ENCODE data around the gene PRKCQ.

Gene PRKCQ

GRCh38 chr10:6431186-6431585, 148.9 kb downstream of the PRKCQ start:
- DNase-seq: no peak

GRCh38 chr10:6430423-6430980, 149.6 kb downstream of the PRKCQ start:
- no peak for DNase-seq

DNA sequence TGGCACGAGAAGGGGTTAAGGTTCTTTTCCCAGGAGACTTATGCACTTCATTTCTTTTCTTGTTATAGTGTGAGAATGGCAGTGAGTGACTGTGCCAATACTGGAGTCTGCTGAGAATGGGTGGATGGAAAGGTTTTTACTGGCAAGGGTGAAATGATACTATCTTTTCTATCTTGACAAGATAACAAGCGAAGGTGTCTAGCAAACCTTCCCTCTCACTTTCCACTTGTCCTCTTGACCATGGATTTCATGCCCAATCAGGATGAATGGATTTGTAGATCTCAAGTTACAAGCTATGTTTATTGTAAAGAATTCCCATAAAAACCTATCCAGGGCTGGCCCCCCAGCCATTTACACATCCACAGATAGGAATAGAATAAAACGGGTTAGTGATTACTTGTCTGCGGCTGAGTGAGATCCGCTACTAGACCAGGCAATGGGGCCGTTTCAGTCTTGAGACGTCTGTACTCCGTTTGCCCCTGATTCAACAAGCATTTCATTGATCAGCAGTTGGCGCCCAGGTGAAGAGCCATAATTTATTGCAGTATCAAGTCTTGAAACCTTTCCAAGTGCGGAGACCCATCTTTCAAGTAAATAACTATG, 152.6 kb downstream of the PRKCQ start:
- DNase-seq: no peak

- DNase-seq: no peak
Measured at GRCh38 chr10:6426317-6426716, 153.8 kb downstream of the PRKCQ start.

- no peak for DNase-seq
Measured at GRCh38 chr10:6423413-6424170, 156.5 kb downstream of the PRKCQ start.

- no peak for DNase-seq
Measured at GRCh38 chr10:6423004-6423403, 157.1 kb downstream of the PRKCQ start.

DNA sequence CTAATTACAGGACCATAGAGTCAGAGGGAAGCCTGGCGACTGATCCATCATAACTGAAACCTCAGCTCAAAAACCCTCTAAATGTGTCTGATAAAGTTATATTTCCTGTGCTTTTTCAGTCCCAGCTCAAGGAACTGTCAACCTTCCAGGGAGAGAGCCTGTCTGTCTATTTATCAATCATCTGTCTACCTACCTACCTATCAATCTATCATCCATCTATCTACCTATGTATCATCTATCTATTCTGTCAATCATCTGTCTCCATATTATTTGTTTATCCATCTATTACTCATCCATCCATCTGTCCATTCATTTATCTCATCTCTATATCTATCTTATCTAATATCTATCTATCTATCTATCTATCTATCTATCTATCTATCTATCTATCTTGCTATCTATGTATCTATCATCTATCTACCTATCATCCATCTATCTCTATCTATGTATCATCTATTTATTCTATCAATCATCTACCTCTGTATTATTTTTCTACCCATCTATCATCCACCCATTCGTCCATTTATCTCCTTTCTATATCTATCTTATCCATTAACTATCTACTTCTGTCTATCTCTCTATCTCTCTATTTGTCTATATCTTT, 161.4 kb downstream of the PRKCQ start:
- DNase-seq: no peak

- DNase-seq: no peak
Measured at GRCh38 chr10:6418167-6418566, 161.9 kb downstream of the PRKCQ start.

DNA sequence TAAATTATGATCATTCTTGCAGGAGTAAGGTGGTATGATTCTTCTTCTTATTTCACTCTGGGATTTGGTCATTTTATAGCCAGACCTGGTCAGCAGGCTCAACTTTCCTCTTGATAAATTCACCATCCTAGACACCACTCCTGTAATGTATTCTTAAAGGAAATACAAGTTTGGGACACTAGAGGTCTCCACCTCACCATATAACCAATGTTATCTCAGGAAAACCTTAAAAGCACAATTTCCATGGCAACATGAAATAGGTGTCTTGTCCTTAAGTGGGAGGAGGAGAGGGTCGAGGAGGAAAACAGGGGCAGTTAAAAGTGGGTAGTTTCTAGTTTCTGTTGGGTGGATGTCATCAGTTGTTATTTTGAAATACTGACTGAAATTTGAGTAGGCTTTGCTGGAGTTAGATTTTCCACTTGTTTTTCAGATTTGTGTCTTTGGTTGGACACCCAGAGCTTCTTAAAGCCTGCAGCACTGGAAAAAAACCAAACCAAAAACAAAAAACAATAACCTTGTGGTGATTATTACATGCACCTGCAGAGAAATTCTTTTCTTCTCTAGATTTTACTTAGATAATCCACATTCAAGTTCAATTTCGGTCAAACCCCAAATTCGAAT, 163.1 kb downstream of the PRKCQ start:
- no peak for DNase-seq

- no peak for DNase-seq
Measured at GRCh38 chr10:6411436-6411835, 168.6 kb downstream of the PRKCQ start.

- DNase-seq: no peak
Measured at GRCh38 chr10:6410830-6411229, 169.2 kb downstream of the PRKCQ start.

DNA sequence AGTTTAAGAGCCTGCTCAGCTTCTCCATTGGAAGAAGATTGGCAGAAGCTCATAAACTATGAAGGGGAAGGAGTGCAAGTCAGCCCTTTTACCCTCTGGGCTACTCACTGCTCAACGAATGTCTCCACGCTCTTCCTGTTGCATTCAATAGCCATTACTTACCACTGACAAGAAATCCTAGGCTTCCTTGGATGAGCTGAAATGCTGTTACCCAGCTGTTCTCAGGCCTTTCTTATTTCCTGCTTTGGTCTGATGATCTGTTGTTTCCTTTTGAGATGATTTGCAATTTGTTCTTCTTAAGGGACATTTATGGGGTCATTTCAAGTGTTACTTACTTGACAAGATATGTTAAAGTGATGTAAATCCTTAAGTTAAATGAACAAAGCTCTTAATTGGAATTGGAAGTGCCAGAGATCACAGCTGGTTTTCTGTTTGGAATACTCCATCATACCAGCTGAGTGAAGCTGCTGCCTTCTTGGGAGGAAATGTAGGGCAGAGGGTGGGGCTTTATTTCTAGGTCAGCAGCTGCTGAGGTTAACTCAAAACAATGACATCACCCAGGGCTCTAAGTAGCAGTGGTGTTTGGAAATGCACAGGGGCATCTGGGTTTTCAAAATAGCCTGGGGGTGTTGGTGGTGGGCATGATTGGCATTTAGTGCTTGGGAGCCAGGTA, 170.0 kb downstream of the PRKCQ start:
- no peak for DNase-seq

- no peak for DNase-seq
Measured at GRCh38 chr10:6408799-6409198, 171.3 kb downstream of the PRKCQ start.

- no peak for DNase-seq
Measured at GRCh38 chr10:6407034-6407721, 172.9 kb downstream of the PRKCQ start.

GRCh38 chr10:6406220-6407033, 173.6 kb downstream of the PRKCQ start:
- no peak for DNase-seq

GRCh38 chr10:6405713-6406112, 174.4 kb downstream of the PRKCQ start:
- DNase-seq: no peak

DNA sequence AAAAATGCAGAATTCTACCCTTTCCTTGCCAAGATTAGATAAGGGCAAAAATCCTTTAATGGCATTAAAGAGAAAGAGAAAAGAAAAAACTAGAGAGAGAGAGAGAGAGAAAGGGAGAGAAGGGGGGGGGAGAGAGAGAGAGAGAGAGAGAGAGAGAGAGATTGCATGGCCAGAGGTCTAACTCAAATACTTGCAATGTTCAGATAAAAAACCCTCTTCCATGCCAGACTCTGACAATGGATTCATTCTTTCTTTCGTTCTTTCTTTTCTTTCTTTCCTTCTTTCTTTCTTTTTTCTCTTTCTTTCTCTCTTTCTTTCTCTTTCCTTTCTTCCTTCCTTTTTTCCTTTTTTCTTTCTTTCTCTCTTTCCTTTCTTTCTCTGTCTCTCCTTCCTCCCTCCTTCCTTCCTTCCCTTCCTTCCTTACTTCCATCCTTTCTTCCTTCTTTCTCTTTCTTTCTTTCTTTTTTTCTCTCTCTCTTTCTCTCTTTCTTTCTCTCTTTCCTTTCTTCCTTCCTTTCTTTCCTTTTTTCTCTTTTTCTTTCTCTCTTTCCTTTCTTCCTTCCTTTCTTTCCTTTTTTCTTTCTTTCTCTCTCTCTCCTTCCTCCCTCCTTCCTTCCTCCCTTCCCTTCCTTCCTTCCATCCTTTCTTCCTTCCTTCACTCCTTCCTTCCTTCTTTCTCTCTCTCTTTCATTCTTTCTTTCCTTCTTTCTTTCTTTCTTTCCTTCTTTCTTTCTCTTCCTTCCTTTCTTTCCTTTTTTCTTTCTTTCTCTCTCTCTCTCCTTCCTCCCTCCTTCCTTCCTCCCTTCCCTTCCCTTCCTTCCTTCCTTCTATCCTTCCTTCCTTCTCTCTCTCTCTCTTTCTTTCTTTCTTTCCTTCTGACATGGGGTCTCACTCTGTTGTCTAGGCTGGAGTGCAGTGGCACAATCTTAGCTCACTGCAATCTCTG, 175.7 kb downstream of the PRKCQ start:
- DNase-seq: no peak

DNA sequence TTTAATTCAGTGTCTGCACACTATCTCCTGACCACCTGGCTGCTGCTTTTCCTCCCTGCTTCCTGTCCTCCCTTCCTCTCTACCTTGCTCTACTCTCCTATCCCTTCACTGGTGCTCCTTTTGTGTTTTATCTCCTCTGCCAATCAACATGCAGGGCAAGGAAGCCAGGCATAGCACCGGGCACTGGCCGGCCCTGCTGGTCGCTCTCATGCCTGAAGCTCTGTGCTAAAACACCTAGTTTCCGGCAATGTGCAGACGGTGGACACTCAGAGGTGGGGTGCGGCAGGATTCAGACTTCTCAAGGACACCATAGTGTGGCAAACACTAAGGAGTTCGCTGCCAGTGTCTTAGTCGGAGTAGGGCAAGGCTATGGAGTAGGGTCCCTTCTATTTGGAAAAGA, 177.1 kb downstream of the PRKCQ start:
- no peak for DNase-seq

GRCh38 chr10:6402349-6402709, 177.7 kb downstream of the PRKCQ start:
- DNase-seq: no peak

Data from NCI-H446 treated with DMSO at 0.1 percent for 48 hours (cell line).